K562 (cell line): ENCODE measurements around the gene DOCK4. TPM values are rescaled to one million over a fixed set of nuclear protein-coding genes. Genes with fewer than 3 reads are reported as not detected.

Experiments
- ATAC-seq: fragments of 200-7000 bp; cut with Tn5 transposase; 3 replicates; pipeline ENCODE4 v1.9.1; 2020; ENCODE audit warnings: moderate library complexity
- BruUV-seq: library from RNA; stranded (reverse); fragments of 400-500 nt; replicated peaks from 2 replicates; lab custom pipeline; 2021; lab: Mats Ljungman, UMichigan
- CTCF ChIA-PET: fragments of 300-600 bp; formaldehyde crosslinking; extraction: SDS; loops from one replicate; lab custom pipeline; 2021; ENCODE audit warnings: low intra/inter-chr PET ratio; lab: Yijun Ruan, JAX
- POLR2A ChIA-PET: fragments of 300-600, 350-650 bp; sonication (Branson Sonifier 250); formaldehyde crosslinking; extraction: SDS; loops from one replicate; lab custom pipeline; 2021; ENCODE audit warnings: antibody characterized with exemption, inconsistent platforms; lab: Yijun Ruan, JAX
- DNase-seq, 4 experiments: peaks; one replicate each; pipeline versions ENCODE4 v3.0.0 to v3.0.0-alpha.2; 2011 to 2018; ENCODE audit warnings: low spot score in 3 of 4, mixed read lengths in 3 of 4; ENCODE audit errors: extremely low read depth in 1 of 4
- FAIRE-seq: peaks from 2 replicates; lab custom pipeline; 2011; peaks lifted over from hg19 to GRCh38; lab: Jason Lieb, UNC
- H2AFZ ChIP-seq: 2 replicates; pipeline ENCODE4 v1.6.0; 2011; ENCODE audit warnings: low read depth, low read length, control low read depth, inconsistent platforms
- H3K27ac ChIP-seq: fragments of 200-600 bp; 3 replicates; pipeline ENCODE4 v1.8.0; 2011; ENCODE audit warnings: low read depth, mild to moderate bottlenecking, control low read depth, inconsistent platforms, low read length, moderate library complexity, mixed read lengths; ENCODE audit errors: extremely low read depth
- H3K27me3 ChIP-seq, 2 experiments: fragments of 300-600 bp in 1 of 2; 2 replicates in 1 of 2; 3 replicates in 1 of 2; pipeline versions ENCODE4 v1.6.0 to v1.8.0; 2011; ENCODE audit warnings: inconsistent platforms in 2 of 2, low read length in 2 of 2, mild to moderate bottlenecking in 1 of 2, mixed read lengths in 1 of 2, moderate library complexity in 1 of 2; ENCODE audit not compliant: control insufficient read depth in 2 of 2, insufficient read depth in 2 of 2
- H3K36me3 ChIP-seq: fragments of 300-600 bp; 3 replicates; pipeline ENCODE4 v1.8.0; 2011; ENCODE audit warnings: mild to moderate bottlenecking, low read length, inconsistent platforms; ENCODE audit not compliant: control insufficient read depth, insufficient read depth
- H3K4me1 ChIP-seq, 2 experiments: fragments of 200-600 bp in 1 of 2; replicated peaks in 1 of 2; 2 replicates in 1 of 2; 3 replicates in 1 of 2; pipeline versions ENCODE4 v1.5.1 to v1.8.0; 2011; ENCODE audit warnings: inconsistent platforms in 2 of 2, low read length in 2 of 2, mild to moderate bottlenecking in 1 of 2, mixed read lengths in 1 of 2, moderate library complexity in 1 of 2; ENCODE audit not compliant: control insufficient read depth in 2 of 2, insufficient read depth in 2 of 2
- H3K4me2 ChIP-seq: 2 replicates; pipeline ENCODE4 v1.6.1; 2011; ENCODE audit warnings: low read length, control low read depth, inconsistent platforms, mixed read lengths; ENCODE audit not compliant: insufficient read depth
- H3K4me3 ChIP-seq: fragments of 200-600 bp; sonication (generic), shearing (Covaris generic); 2 replicates; pipeline ENCODE4 v1.5.1; 2016; ENCODE audit warnings: control low read depth, inconsistent platforms
- H3K79me2 ChIP-seq: fragments of 200-600 bp; 3 replicates; pipeline ENCODE4 v1.8.0; 2011; ENCODE audit warnings: low read length, inconsistent platforms; ENCODE audit not compliant: control insufficient read depth, insufficient read depth
- H3K9ac ChIP-seq, 2 experiments: 2 replicates each; pipeline versions ENCODE4 v1.6.0 to v1.6.1; 2011; ENCODE audit warnings: low read depth in 2 of 2, low read length in 2 of 2, control low read depth in 1 of 2, inconsistent platforms in 1 of 2, mild to moderate bottlenecking in 1 of 2, mixed read lengths in 1 of 2; ENCODE audit not compliant: insufficient read depth in 1 of 2
- H3K9me1 ChIP-seq: one replicate; pipeline ENCODE4 v1.6.0; 2011; ENCODE audit warnings: inconsistent platforms, mild to moderate bottlenecking, low read length, moderate library complexity; ENCODE audit not compliant: control insufficient read depth, insufficient read depth
- H3K9me3 ChIP-seq: replicated peaks from 2 replicates; pipeline ENCODE4 v1.5.1; 2011; ENCODE audit warnings: low read depth, low read length, inconsistent platforms; ENCODE audit not compliant: control insufficient read depth, insufficient read depth
- H4K20me1 ChIP-seq: replicated peaks from 2 replicates; pipeline ENCODE4 v1.6.1; 2011; ENCODE audit warnings: low read length, inconsistent platforms, mixed read lengths; ENCODE audit not compliant: control insufficient read depth, insufficient read depth
- ETV6 ChIP-seq, 3 experiments: fragments of 150-350 bp in 1 of 3; sonication (generic) in 1 of 3; formaldehyde crosslinking in 1 of 3; IDR thresholded peaks; 2 replicates each; pipeline versions ENCODE4 v1.6.1 to v1.8.0; 2014 to 2022; ENCODE audit warnings: borderline replicate concordance in 2 of 3, low read depth in 2 of 3, antibody characterized with exemption in 1 of 3, low read length in 1 of 3, mild to moderate bottlenecking in 1 of 3, missing genetic modification reagents in 1 of 3
- HES1 ChIP-seq: fragments of 450-650 bp; IDR thresholded peaks from 2 replicates; pipeline ENCODE4 v1.6.1; 2016; ENCODE audit warnings: low read depth, mild to moderate bottlenecking, moderate library complexity
- MECOM ChIP-seq: fragments of 250-450 bp; sonication (Bioruptor Pico); IDR thresholded peaks from 2 replicates; pipeline ENCODE4 v1.8.0; 2022; ENCODE audit warnings: inconsistent platforms
- NR0B1 ChIP-seq: fragments of 450-650 bp; IDR thresholded peaks from one replicate; pipeline ENCODE4 v1.6.1; 2018; ENCODE audit warnings: mild to moderate bottlenecking, moderate library complexity; ENCODE audit not compliant: partially characterized antibody
- POLR2B ChIP-seq: fragments of 450-650 bp; IDR thresholded peaks from 2 replicates; pipeline ENCODE4 v1.6.1; 2018; ENCODE audit warnings: low read depth; ENCODE audit not compliant: partially characterized antibody
- TAF7 ChIP-seq: fragments of 450-650 bp; IDR thresholded peaks from 2 replicates; pipeline ENCODE4 v1.6.1; 2016; ENCODE audit warnings: missing genetic modification characterization, missing compliant biosample characterization
- U2AF2 ChIP-seq: fragments of 200-400 bp; formaldehyde crosslinking; optimal IDR thresholded peaks from 2 replicates; pipeline ENCODE3; 2017; ENCODE audit warnings: low read depth, mild to moderate bottlenecking, low read length
- ZNF24 ChIP-seq: fragments of 450-650 bp; IDR thresholded peaks from 2 replicates; pipeline ENCODE4 v1.6.1; 2016
- ZNF695 ChIP-seq: fragments of 450-650 bp; formaldehyde crosslinking; IDR thresholded peaks from 2 replicates; pipeline ENCODE4 v1.4.0; 2020; ENCODE audit warnings: mild to moderate bottlenecking, moderate library complexity
- WGBS: fragments of 100-300 bp; shearing (Covaris generic); methylation state at CpG from one replicate; pipeline ENCODE4 v1.1.6; 2016; ENCODE audit warnings: low coverage, mixed read lengths; ENCODE audit not compliant: insufficient coverage; ENCODE audit errors: missing lambda C conversion rate; 5-methylcytosine and 5-hydroxymethylcytosine counted together
- in situ Hi-C: fragments of 300-500 bp; cut with MboI; formaldehyde crosslinking; loops from 4 replicates; pipeline ENCODE4 v1.15.0; 2018; ENCODE audit warnings: inconsistent platforms, mixed read lengths
- intact Hi-C: fragments of 100-400 bp; cut with micrococcal nuclease; formaldehyde crosslinking; loops from 2 replicates; pipeline ENCODE4 v1.14.2; 2022
- polyA plus RNA-seq, 8 experiments: library from polyadenylated mRNA; depleted of rRNA in 4 of 8; stranded (reverse) in 5 of 8; unstranded in 3 of 8; fragments of >200 nt; fragmentation: Nextera tagmentation in 2 of 8; fragmentation: Illumina TruSeq in 1 of 8; extraction: Ambion mirVana in 2 of 8; extraction: Trizol in 1 of 8; gene quantifications; 2 replicates each; pipeline versions ENCODE4 v1.2.1 to v1.2.3, GENCODE V29; 2011 to 2014; ENCODE audit warnings: inconsistent platforms in 1 of 8, missing spikeins in 1 of 8
- total RNA-seq, 7 experiments: library from RNA; depleted of rRNA in 6 of 7; stranded (reverse); fragments of >200 nt in 6 of 7; fragmentation: Illumina TruSeq in 2 of 7; extraction: Trizol in 2 of 7; gene quantifications; 2 replicates each; pipeline versions ENCODE4 v1.2.1 to v1.2.3, GENCODE V29; 2011 to 2021; ENCODE audit warnings: low replicate concordance in 1 of 7
- TF ChIP-seq, protein P1 (sequence below), 2 experiments: fragments of 450-650 bp in 1 of 2; sonication (generic) in 1 of 2; formaldehyde crosslinking in 1 of 2; IDR thresholded peaks; 2 replicates each; pipeline versions ENCODE4 v1.7.1 to v1.9.0; 2016 to 2022; ENCODE audit warnings: inconsistent platforms in 1 of 2, mild to moderate bottlenecking in 1 of 2, missing genetic modification reagents in 1 of 2

The DOCK4 gene
- total and polyA plus RNA-seq, 9 of the 15 experiments (the other 6 are each of a cell fraction or from before 2014, with no cell fraction given) = 0.42 to 5.7 (median 2.3) TPM

GRCh38 chr7:112160771-112161150 lies 45.4 kb downstream of the DOCK4 start:
- POLR2A ChIA-PET = no interaction called here
- no peak overlapping the region for H3K27ac ChIP-seq
- H3K4me2 ChIP-seq = no peak overlapping the region
- CTCF ChIA-PET = no interaction called here
- no peaks in the 10 kb centered on the region for H3K79me2 ChIP-seq
- FAIRE-seq (no peak), ATAC-seq (no peak), DNase-seq (no peak)
- no peaks in the 10 kb centered on the region for H4K20me1 ChIP-seq
- H3K9ac ChIP-seq = no peak overlapping the region
- no peaks in the 10 kb centered on the region for H3K4me1 ChIP-seq
- BruUV-seq = no TSS peak
- no peak overlapping the region for H2AFZ ChIP-seq
- H3K9me1 ChIP-seq = no peaks in the 10 kb centered on the region
- no peak overlapping the region for H3K4me3 ChIP-seq
- H3K27me3 ChIP-seq = peaks cover 0 to 5% of the 10 kb centered on the region in 2 experiments; a peak in 1 of 5 replicates
- 3% methylated on average over 7 of the region's 7 CpGs for WGBS
- H3K9me3 ChIP-seq = no peaks in the 10 kb centered on the region
- intact Hi-C loops (no loop called here), in situ Hi-C loops (no loop called here)
- H3K36me3 ChIP-seq = no peaks in the 10 kb centered on the region
- TF ChIP-seq U2AF2 = no peak
- TF ChIP-seq ZNF24 = no peak
- TF ChIP-seq ETV6 (IDR thresholded peaks at IDR 0.05; ENCODE audit: borderline replicate concordance in 1 of 2, low read depth in 2 of 2, low read length in 1 of 2) = no peak
- no peak for TF ChIP-seq ETV6 (CRISPR knock-in tag; IDR thresholded peaks at IDR 0.05; ENCODE audit: borderline replicate concordance)
- TF ChIP-seq NR0B1 = no peak
- TF ChIP-seq HES1 = no peak
- TF ChIP-seq, protein P1, sequence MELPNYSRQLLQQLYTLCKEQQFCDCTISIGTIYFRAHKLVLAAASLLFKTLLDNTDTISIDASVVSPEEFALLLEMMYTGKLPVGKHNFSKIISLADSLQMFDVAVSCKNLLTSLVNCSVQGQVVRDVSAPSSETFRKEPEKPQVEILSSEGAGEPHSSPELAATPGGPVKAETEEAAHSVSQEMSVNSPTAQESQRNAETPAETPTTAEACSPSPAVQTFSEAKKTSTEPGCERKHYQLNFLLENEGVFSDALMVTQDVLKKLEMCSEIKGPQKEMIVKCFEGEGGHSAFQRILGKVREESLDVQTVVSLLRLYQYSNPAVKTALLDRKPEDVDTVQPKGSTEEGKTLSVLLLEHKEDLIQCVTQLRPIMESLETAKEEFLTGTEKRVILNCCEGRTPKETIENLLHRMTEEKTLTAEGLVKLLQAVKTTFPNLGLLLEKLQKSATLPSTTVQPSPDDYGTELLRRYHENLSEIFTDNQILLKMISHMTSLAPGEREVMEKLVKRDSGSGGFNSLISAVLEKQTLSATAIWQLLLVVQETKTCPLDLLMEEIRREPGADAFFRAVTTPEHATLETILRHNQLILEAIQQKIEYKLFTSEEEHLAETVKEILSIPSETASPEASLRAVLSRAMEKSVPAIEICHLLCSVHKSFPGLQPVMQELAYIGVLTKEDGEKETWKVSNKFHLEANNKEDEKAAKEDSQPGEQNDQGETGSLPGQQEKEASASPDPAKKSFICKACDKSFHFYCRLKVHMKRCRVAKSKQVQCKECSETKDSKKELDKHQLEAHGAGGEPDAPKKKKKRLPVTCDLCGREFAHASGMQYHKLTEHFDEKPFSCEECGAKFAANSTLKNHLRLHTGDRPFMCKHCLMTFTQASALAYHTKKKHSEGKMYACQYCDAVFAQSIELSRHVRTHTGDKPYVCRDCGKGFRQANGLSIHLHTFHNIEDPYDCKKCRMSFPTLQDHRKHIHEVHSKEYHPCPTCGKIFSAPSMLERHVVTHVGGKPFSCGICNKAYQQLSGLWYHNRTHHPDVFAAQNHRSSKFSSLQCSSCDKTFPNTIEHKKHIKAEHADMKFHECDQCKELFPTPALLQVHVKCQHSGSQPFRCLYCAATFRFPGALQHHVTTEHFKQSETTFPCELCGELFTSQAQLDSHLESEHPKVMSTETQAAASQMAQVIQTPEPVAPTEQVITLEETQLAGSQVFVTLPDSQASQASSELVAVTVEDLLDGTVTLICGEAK (IDR thresholded peaks at IDR 0.05) = no peak
- TF ChIP-seq, protein P1 (CRISPR knock-in tag; IDR thresholded peaks at IDR 0.05) = no peak
- no peak for TF ChIP-seq MECOM (CRISPR knock-in tag)
- TF ChIP-seq POLR2B = no peak
- no peak for TF ChIP-seq ZNF695 (CRISPR knock-in tag)
- no peak for TF ChIP-seq TAF7 (tag)
